ENCODE data around the gene PIM1. TPM values are rescaled to one million over a fixed set of nuclear protein-coding genes. Genes with fewer than 3 reads are reported as not detected.

PIM1 gene
- total RNA-seq, 2 experiments from 2014 or later: 137 to 163 TPM

DNA sequence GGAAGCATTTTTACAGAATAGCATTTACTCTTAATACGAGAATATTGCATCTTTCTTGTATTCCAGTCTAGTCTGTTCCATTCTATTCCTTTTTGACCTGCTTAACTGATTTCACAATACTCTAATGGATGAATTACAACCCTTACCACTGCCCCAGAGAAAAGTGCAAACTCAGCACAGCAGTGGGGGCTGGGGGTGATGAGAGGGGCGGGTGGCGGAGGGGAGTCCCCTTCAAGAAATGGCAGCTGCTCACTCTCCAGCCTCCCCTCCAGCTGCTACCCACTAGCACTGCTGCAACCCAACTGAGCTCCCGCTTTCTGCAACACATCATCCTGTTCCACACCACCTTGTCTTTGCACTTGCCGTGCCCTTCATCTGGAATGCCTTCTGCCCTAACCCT lies 30.1 kb downstream of the PIM1 start:
- Mint-ChIP-seq H3K27me3 (no peaks in the 10 kb centered on the region), H3K4me1 (peaks cover 33% of the 10 kb centered on the region), H3K36me3 (ENCODE audit: low read depth) (no peaks in the 10 kb centered on the region), H3K9me3 (ENCODE audit: low read depth) (no peaks in the 10 kb centered on the region), H3K27ac (no peak overlapping the region), H3K4me3 (no peak overlapping the region)
- ChIA-PET POLR2A (no interaction called here), CTCF (interaction anchor here (1.0 to 21.8 kb wide), 3 partner anchors 26 to 175 kb away, joined by 4 to 586 read pairs (median 240); partner anchors contain the start of gene PIM1)
- ATAC-seq (no peak), DNase-seq (no peak)
- intact Hi-C loops (cut with DNase I, micrococcal nuclease): loop anchor here in 1 of 2 experiments (10.0 kb wide), 1 partner anchor 435 kb away; no protein-coding TSS in a partner anchor

DNA sequence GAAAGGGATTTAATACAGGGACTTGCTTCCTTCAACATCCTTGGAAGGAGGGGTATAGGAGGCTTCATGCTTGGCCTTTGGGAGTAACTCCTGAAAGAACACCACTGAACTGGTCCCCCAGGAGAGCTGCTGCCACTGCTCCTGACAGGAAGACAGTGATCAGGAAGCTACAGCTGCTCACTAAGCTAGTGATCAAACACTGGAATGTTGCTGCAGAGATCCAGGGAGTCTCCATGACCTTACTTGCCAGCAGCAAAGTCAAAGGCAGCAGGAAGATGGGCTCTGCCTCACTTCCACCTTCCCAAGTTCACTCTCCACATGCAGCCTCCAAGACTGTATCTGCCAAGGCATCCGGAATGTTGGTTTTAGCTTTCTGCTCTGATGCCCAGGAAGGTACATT lies 31.8 kb downstream of the PIM1 start:
- Mint-ChIP-seq H3K4me3 (no peak overlapping the region), H3K27me3 (no peaks in the 10 kb centered on the region), H3K36me3 (ENCODE audit: low read depth) (no peaks in the 10 kb centered on the region), H3K4me1 (peaks cover 46% of the 10 kb centered on the region), H3K27ac (no peak overlapping the region), H3K9me3 (ENCODE audit: low read depth) (no peaks in the 10 kb centered on the region)
- DNase-seq (no peak), ATAC-seq (no peak)
- ChIA-PET CTCF (interaction anchor here (1.0 to 21.8 kb wide), 7 partner anchors 8 to 225 kb away, joined by 3 to 586 read pairs (median 5); partner anchors contain the start of gene PIM1), POLR2A (no interaction called here)
- intact Hi-C loops (cut with DNase I, micrococcal nuclease): loop anchor here in 1 of 2 experiments (10.0 kb wide), 1 partner anchor 437 kb away; no protein-coding TSS in a partner anchor

DNA sequence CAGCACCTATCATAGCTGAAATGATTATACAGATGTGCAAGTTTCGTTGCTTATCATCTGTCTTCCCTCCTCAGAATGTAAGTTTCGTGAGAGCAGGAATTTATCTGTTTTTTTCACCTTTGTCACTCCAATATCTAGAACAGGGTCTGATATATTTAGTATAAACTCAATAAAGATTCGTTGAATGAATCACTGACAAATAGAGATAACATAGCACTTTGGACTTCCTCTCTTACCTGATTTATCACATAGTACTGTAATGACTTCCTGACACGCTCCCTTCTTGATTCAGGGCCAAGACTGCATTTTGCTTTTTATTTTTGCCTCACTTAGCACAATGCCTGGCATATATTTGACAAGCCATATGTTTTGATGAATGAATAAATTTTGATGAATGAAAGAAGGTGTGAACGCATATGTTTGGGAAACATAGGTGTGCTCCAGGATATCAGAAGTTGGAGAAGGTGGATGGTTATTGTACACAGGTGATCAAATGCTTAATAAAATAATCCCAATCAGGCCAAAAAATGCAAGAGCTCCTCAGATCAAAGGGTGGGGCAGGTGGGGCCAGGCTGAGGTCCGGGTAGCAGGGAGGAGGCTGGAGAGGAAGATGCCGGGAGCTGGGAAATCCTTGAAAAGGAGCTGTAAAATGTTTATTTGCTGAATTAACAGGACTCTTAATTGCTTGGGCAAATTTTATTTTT lies 33.0 kb downstream of the PIM1 start:
- CTCF ChIA-PET: interaction anchor here (0.7 to 21.8 kb wide), 8 partner anchors 8 to 743 kb away, joined by 3 to 586 read pairs (median 4); partner anchors contain the start of gene PIM1
- no peak for DNase-seq
- Mint-ChIP-seq H3K4me3 (no peak overlapping the region), H3K27me3 (no peaks in the 10 kb centered on the region), H3K4me1 (peaks cover 59% of the 10 kb centered on the region), H3K36me3 (ENCODE audit: low read depth) (no peaks in the 10 kb centered on the region), H3K27ac (peak overlapping the region; percentile 39), H3K9me3 (ENCODE audit: low read depth) (no peaks in the 10 kb centered on the region)
- ATAC-seq: peak; percentile 68
- intact Hi-C loops (cut with DNase I, micrococcal nuclease): loop anchor here in 1 of 2 experiments (10.0 kb wide), 1 partner anchor 438 kb away; no protein-coding TSS in a partner anchor
- POLR2A ChIA-PET: interaction anchor here (0.6 to 1.0 kb wide), 3 partner anchors 13 to 29 kb away, joined by 3 to 11 read pairs (median 3); no protein-coding TSS in a partner anchor

- POLR2A ChIA-PET: interaction anchor here (0.9 kb wide), 1 partner anchor 14 kb away, joined by 6 read pairs; no protein-coding TSS in a partner anchor
- Mint-ChIP-seq H3K27me3 (no peaks in the 10 kb centered on the region), H3K27ac (peak overlapping the region; percentile 8), H3K4me1 (peaks cover 66% of the 10 kb centered on the region), H3K4me3 (no peak overlapping the region), H3K36me3 (ENCODE audit: low read depth) (no peaks in the 10 kb centered on the region), H3K9me3 (ENCODE audit: low read depth) (no peaks in the 10 kb centered on the region)
- intact Hi-C loops (cut with DNase I, micrococcal nuclease): loop anchor here in 1 of 2 experiments (10.0 kb wide), 1 partner anchor 439 kb away; no protein-coding TSS in a partner anchor
- DNase-seq (no peak), ATAC-seq (no peak)
- CTCF ChIA-PET: interaction anchor here (1.0 to 21.8 kb wide), 4 partner anchors 10 to 292 kb away, joined by 3 to 586 read pairs (median 122); partner anchors contain the start of gene PIM1
Measured at GRCh38 chr6:37204014-37204751, 34.2 kb downstream of the PIM1 start.

DNA sequence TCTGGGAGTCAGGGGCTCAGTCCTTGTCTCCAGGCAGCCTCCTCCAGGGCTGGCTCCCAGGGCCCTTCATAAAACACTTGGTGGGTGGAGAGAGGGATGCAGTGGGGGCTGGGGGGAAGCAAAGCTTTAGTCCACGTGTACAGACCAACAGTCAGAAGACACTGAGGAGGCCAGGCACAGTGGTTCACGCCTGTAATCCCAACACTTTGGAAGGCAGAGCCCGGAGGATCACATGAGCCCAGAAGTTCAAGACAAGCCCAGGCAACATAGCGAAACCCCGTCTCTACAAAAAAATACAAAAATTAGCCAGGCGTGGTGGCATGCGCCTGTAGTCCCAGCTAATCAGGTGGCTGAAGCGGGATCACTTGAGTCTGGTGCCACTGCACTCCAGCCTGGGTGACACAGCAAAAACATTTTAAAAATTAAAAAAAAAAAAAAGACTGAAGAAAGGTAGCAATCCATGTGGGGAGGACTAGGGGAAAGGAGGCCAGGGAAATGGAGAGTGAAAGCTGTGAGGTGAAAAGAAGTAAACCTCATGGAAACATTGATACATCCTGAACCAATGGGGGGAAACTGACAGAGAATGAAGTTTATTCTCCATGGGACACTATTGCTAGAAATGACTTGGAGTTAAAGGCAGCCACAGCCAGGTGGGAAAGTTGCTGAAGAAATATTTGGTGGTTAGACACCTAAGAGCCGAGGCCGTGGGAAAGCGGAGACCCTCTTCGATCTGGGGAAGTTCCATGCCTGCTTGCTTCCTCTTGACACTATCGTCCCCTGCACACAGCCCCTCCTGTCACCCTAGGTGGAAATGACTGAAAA lies 35.4 kb downstream of the PIM1 start:
- Mint-ChIP-seq H3K27ac (peak overlapping the region; percentile 85), H3K27me3 (no peaks in the 10 kb centered on the region), H3K36me3 (ENCODE audit: low read depth) (no peaks in the 10 kb centered on the region), H3K9me3 (ENCODE audit: low read depth) (no peaks in the 10 kb centered on the region), H3K4me1 (peaks cover 76% of the 10 kb centered on the region), H3K4me3 (peak overlapping the region; percentile 15)
- CTCF ChIA-PET: interaction anchor here (0.6 to 21.8 kb wide), 7 partner anchors 16 to 322 kb away, joined by 3 to 586 read pairs (median 5); partner anchors contain the start of gene PIM1
- peak; percentile 18 for ATAC-seq
- POLR2A ChIA-PET: interaction anchor here (0.6 to 1.5 kb wide), 7 partner anchors 15 to 271 kb away, joined by 3 to 6 read pairs (median 4); no protein-coding TSS in a partner anchor
- DNase-seq: peak; percentile 52
- intact Hi-C loops (cut with DNase I, micrococcal nuclease): loop anchor here (1.0 to 10.0 kb wide), 5 partner anchors 15 to 441 kb away; partner anchors contain the start of gene PPIL1 (in 1 of the 2)

GRCh38 chr6:37205997-37206340 lies 36.0 kb downstream of the PIM1 start:
- POLR2A ChIA-PET: interaction anchor here (0.6 to 1.5 kb wide), 4 partner anchors 19 to 272 kb away, joined by 3 to 5 read pairs (median 4); no protein-coding TSS in a partner anchor
- no peaks in the 10 kb centered on the region for H3K27me3 Mint-ChIP-seq
- DNase-seq: no peak

DNA sequence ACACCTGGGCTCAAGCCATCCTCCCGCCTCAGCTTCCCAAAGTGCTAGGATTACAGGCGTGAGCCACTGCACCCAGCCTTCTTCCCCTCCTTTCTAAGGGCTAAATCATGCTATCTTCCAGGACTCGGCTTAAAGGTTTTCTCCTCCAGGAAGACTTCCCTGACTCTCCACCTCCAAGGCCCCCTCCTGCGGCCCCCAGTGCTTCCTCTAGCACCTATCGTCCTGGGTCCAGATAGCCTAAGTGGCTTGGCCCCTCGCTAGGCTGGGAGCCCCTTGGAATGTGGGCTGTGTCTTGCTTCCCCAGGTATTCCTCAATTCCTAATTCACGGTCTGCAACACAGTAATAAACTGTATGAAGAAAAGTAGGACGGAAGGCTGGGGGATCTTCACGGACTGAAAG lies 36.7 kb downstream of the PIM1 start:
- intact Hi-C loops (cut with DNase I, micrococcal nuclease): loop anchor here (2.0 to 10.0 kb wide), 3 partner anchors 16 to 442 kb away; partner anchors contain the start of gene PPIL1 (in 1 of the 2)
- ATAC-seq: no peak

More at GRCh38 chr6:37205997-37206340, 36.0 kb downstream of the PIM1 start:
- no peak for ATAC-seq
- Mint-ChIP-seq H3K27ac (peak overlapping the region; percentile 85), H3K4me3 (peak overlapping the region; percentile 15), H3K4me1 (peaks cover 79% of the 10 kb centered on the region), H3K36me3 (ENCODE audit: low read depth) (no peaks in the 10 kb centered on the region), H3K9me3 (ENCODE audit: low read depth) (no peaks in the 10 kb centered on the region)
- intact Hi-C loops (cut with DNase I, micrococcal nuclease): loop anchor here (1.0 to 10.0 kb wide), 6 partner anchors 15 to 441 kb away; partner anchors contain the start of gene PPIL1 (in 1 of the 2)
- CTCF ChIA-PET: interaction anchor here (0.6 to 21.8 kb wide), 7 partner anchors 15 to 323 kb away, joined by 3 to 586 read pairs (median 5); partner anchors contain the start of gene PIM1

DNA sequence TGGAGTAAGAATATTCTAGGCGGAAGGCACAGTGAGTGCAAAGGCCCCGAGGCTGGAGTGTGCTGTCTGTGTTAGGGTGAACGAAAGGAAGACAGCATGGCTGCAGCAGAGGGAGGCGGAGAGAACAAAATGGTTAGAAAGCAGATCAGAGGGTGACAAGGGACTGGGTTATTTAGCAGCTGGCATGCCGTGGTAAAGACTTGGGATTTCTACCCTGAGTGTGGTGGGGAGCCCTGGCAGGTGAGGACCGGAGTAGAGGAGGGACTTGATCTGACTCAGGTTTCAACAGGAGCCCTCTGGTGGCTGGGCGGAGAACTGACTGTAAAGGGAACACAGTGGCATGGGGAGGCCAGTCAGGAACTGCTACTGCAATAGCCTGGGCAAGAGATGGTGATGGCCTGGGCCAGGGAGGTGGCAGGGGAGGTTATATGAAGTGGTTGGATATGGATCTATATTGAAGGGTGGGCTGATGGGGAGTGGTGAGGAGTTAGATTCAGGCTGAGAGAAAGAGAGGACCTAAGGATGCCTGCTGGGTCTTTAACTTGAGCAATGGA lies 38.0 kb downstream of the PIM1 start:
- DNase-seq: peak; percentile 95
- CTCF ChIA-PET: interaction anchor here (0.7 to 21.8 kb wide), 11 partner anchors 9 to 182 kb away, joined by 3 to 586 read pairs (median 13); partner anchors contain the start of gene PIM1
- H3K4me1 Mint-ChIP-seq: peaks cover 67% of the 10 kb centered on the region
- intact Hi-C loops (cut with DNase I, micrococcal nuclease): loop anchor here (1.0 to 10.0 kb wide), 4 partner anchors 17 to 443 kb away; partner anchors contain the start of gene PPIL1 (in 1 of the 2)
- no peak overlapping the region for H3K4me3 Mint-ChIP-seq
- POLR2A ChIA-PET: interaction anchor here (2.2 to 4.2 kb wide), 2 partner anchors 36 to 186 kb away, joined by 15 to 34 read pairs; no protein-coding TSS in a partner anchor
- no peaks in the 10 kb centered on the region for H3K36me3 Mint-ChIP-seq (ENCODE audit: low read depth)
- H3K9me3 Mint-ChIP-seq (ENCODE audit: low read depth): no peaks in the 10 kb centered on the region
- ATAC-seq: peak; percentile 73
- H3K27me3 Mint-ChIP-seq: no peaks in the 10 kb centered on the region
- H3K27ac Mint-ChIP-seq: peak overlapping the region; percentile 53

More for the DNA sequence above, 36.7 kb downstream of the PIM1 start:
- Mint-ChIP-seq H3K27ac (peak overlapping the region; percentile 44), H3K4me3 (no peak overlapping the region), H3K36me3 (ENCODE audit: low read depth) (no peaks in the 10 kb centered on the region), H3K27me3 (no peaks in the 10 kb centered on the region), H3K9me3 (ENCODE audit: low read depth) (no peaks in the 10 kb centered on the region), H3K4me1 (peaks cover 79% of the 10 kb centered on the region)
- ChIA-PET CTCF (interaction anchor here (1.8 to 21.8 kb wide), 5 partner anchors 17 to 181 kb away, joined by 4 to 586 read pairs (median 66); partner anchors contain the start of gene PIM1), POLR2A (interaction anchor here (0.6 to 4.2 kb wide), 4 partner anchors 11 to 34 kb away, joined by 3 to 34 read pairs (median 4); no protein-coding TSS in a partner anchor)
- DNase-seq: no peak

GRCh38 chr6:37208793-37209192 lies 38.8 kb downstream of the PIM1 start:
- Mint-ChIP-seq H3K27me3 (no peaks in the 10 kb centered on the region), H3K27ac (no peak overlapping the region), H3K9me3 (ENCODE audit: low read depth) (no peaks in the 10 kb centered on the region), H3K4me1 (peaks cover 61% of the 10 kb centered on the region), H3K36me3 (ENCODE audit: low read depth) (no peaks in the 10 kb centered on the region), H3K4me3 (no peak overlapping the region)
- DNase-seq (no peak), ATAC-seq (no peak)
- POLR2A ChIA-PET: interaction anchor here (1.1 to 4.2 kb wide), 4 partner anchors 36 to 191 kb away, joined by 3 to 34 read pairs (median 10); no protein-coding TSS in a partner anchor
- CTCF ChIA-PET: interaction anchor here (0.6 to 21.8 kb wide), 28 partner anchors 11 to 1523 kb away, joined by 3 to 586 read pairs (median 6); partner anchors contain the start of genes C6orf89, PIM1 and PPIL1
- intact Hi-C loops (cut with DNase I, micrococcal nuclease): loop anchor here (1.0 to 10.0 kb wide), 4 partner anchors 36 to 444 kb away; partner anchors contain the start of gene PPIL1 (in 1 of the 2)
